ENCODE results near the gene CACNG4. TPM values are rescaled to one million over a fixed set of nuclear protein-coding genes. Genes with fewer than 3 reads are reported as not detected.
A peak's percentile ranks its signal among the peaks of the same experiment; 100 is the strongest.

The CACNG4 gene
- total and polyA plus RNA-seq, 2 of the 4 experiments (the other 2 are of a cell fraction), result under 0.01 to 0.53 TPM

GRCh38 chr17:66951605-66951953, 12.9 kb upstream of the CACNG4 start:
- POLR2A ChIA-PET (ENCODE audit: unreplicated experiment), result no interaction called here

More at GRCh38 chr17:66951605-66951953, 12.9 kb upstream of the CACNG4 start:
- Histone ChIP-seq H3K56ac (ENCODE audit: extremely low read depth, insufficient read depth, low read length) (peak overlapping the region; percentile 96), H3K4ac (ENCODE audit: low read depth, low read length) (peak overlapping the region; percentile 92), H4K8ac (ENCODE audit: low read depth in 2 of 2, low read length in 2 of 2) (peak overlapping the region; percentile 9 to 60; a peak in 3 of 4 replicates), H3K36me3 (ENCODE audit: control insufficient read depth, insufficient read depth, low read length) (no peaks in the 10 kb centered on the region), H3K79me1 (ENCODE audit: low read depth in 1 of 2, low read length in 2 of 2) (no peaks in the 10 kb centered on the region), H3K18ac (ENCODE audit: low read depth, low read length) (peak overlapping the region; percentile 15; the same call in 1 of the 2 replicates), H3K14ac (replicated peaks; ENCODE audit: low read depth, low read length) (peak overlapping the region; percentile 82), H4K91ac (ENCODE audit: insufficient read depth, low read depth, low read length) (peak overlapping the region; percentile 86), H3K4me2 (ENCODE audit: low read depth, low read length) (peak overlapping the region; percentile 14; the same call in 1 of the 2 replicates), H3K23ac (ENCODE audit: low read depth, low read length) (peak overlapping the region; percentile 88), H3K9me3 (ENCODE audit: control insufficient read depth, insufficient read depth, low read length) (no peaks in the 10 kb centered on the region), H2BK20ac (ENCODE audit: low read depth, low read length) (peak overlapping the region; percentile 95), H3K27ac (ENCODE audit: insufficient read depth, low read length) (peak overlapping the region; percentile 57), H3K9me1 (ENCODE audit: insufficient read depth, low read length) (peaks cover 27% of the 10 kb centered on the region), H2BK15ac (ENCODE audit: low read depth, low read length) (peak overlapping the region; percentile 21; the same call in 1 of the 3 replicates), H4K20me1 (ENCODE audit: insufficient read depth, low read length) (no peaks in the 10 kb centered on the region), H4K5ac (ENCODE audit: low read depth, low read length) (no peak overlapping the region), H3K9ac (ENCODE audit: low read depth, low read length) (no peak overlapping the region; the same call in 1 of the 2 replicates), H2BK120ac (ENCODE audit: low read depth, low read length) (peak overlapping the region; percentile 96), H3K4me3 (ENCODE audit: insufficient read depth, low read depth, low read length) (no peak overlapping the region), H2AK9ac (replicated peaks; ENCODE audit: low read depth, low read length, poor library complexity) (peak overlapping the region; percentile 83), H2BK5ac (ENCODE audit: low read depth, low read length, poor library complexity, severe bottlenecking) (peak overlapping the region; percentile 89), H3K4me1 (ENCODE audit: control insufficient read depth, insufficient read depth, low read length) (peaks cover 18% of the 10 kb centered on the region), H2AK5ac (ENCODE audit: low read depth, low read length) (peak overlapping the region; percentile 91), H3K27me3 (ENCODE audit: control insufficient read depth, insufficient read depth, low read length) (no peaks in the 10 kb centered on the region), H2AFZ (replicated peaks; ENCODE audit: low read length, poor library complexity) (peak overlapping the region; percentile 82)
- in situ Hi-C loops (cut with MboI; ENCODE audit: low sequenced_read_pairs) (no loop called here), dilution Hi-C loops (cut with HindIII; ENCODE audit: low sequenced_read_pairs, unreplicated experiment) (no loop called here), intact Hi-C loops (cut with micrococcal nuclease) (no loop called here)
- no TSS peak for BruUV-seq (replicated peaks)
- CTCF ChIA-PET, result interaction anchor here (0.7 kb wide), 1 partner anchor 47 kb away, joined by 3 read pairs; no protein-coding TSS in a partner anchor
- DNase-seq (no peak), ATAC-seq (ENCODE audit: low read depth) (peak; percentile 30)
- TF ChIP-seq CTCF (conservative IDR thresholded peaks at IDR 0.05; ENCODE audit: low read depth, low read length), result no peak
- no peak for TF ChIP-seq RAD21 (IDR thresholded peaks at IDR 0.05; ENCODE audit: low read length)
- TF ChIP-seq FOS (IDR thresholded peaks at IDR 0.05; ENCODE audit: low read depth, low read length), result no peak
- TF ChIP-seq SMC3 (IDR thresholded peaks at IDR 0.05; ENCODE audit: low read depth, low read length), result no peak
- TF ChIP-seq ELK1 (IDR thresholded peaks at IDR 0.05; ENCODE audit: borderline replicate concordance, low read depth, low read length), result no peak
- no peak for TF ChIP-seq USF2 (IDR thresholded peaks at IDR 0.05; ENCODE audit: low read depth, low read length)
- no peak for TF ChIP-seq NFE2L2 (IDR thresholded peaks at IDR 0.05; ENCODE audit: low read depth, low read length)
- no peak for TF ChIP-seq RCOR1 (IDR thresholded peaks at IDR 0.05; ENCODE audit: insufficient replicate concordance, low read length)
- TF ChIP-seq POLR2A (IDR thresholded peaks at IDR 0.05; ENCODE audit: low read depth, low read length), result no peak
- no peak for TF ChIP-seq MAFK (IDR thresholded peaks at IDR 0.05; ENCODE audit: low read depth, low read length)
- TF ChIP-seq MXI1 (IDR thresholded peaks at IDR 0.05; ENCODE audit: borderline replicate concordance, low read depth, low read length), result no peak
- no peak for TF ChIP-seq CHD1 (IDR thresholded peaks at IDR 0.05; ENCODE audit: low read depth, low read length)
- TF ChIP-seq BHLHE40 (IDR thresholded peaks at IDR 0.05; ENCODE audit: low read depth, low read length), result no peak
- no peak for TF ChIP-seq MAZ (IDR thresholded peaks at IDR 0.05; ENCODE audit: borderline replicate concordance, low read depth, low read length)
- TF ChIP-seq CEBPB (IDR thresholded peaks at IDR 0.05; ENCODE audit: low read depth, low read length), result no peak
- no peak for TF ChIP-seq RFX5 (IDR thresholded peaks at IDR 0.05; ENCODE audit: low read depth, low read length)
- WGBS, 2 experiments (ENCODE audit: extremely low coverage in 2 of 2, insufficient read length in 1 of 2), result no CpG with 5 or more reads among the region's 4 CpGs

Data from IMR-90 (cell line).